Gastroesophageal sphincter (tissue), 4 donors: ENCODE results near the gene BPIFA1. TPM values are rescaled to one million over a fixed set of nuclear protein-coding genes. Genes with fewer than 3 reads are reported as not detected.

Experiments
- ATAC-seq: fragments of 150-250 bp; one replicate; pipeline ENCODE4 v1.9.1; 2016; ENCODE audit warnings: mild to moderate bottlenecking, moderate library complexity
- H3K27ac ChIP-seq, 4 donors: fragments of 200-600 bp; sonication (generic) in 3 of 4; 1 replicate in 3 of 4; 2 replicates in 1 of 4; pipeline ENCODE4 v1.5.1; 2016 to 2019
- H3K27me3 ChIP-seq: fragments of 200-600 bp; sonication (generic); one replicate; pipeline ENCODE4 v1.5.1; 2019
- H3K36me3 ChIP-seq, 2 donors: fragments of 200-600 bp; sonication (generic); one replicate each; pipeline ENCODE4 v1.5.1; 2019; ENCODE audit warnings: control low read depth in 1 of 2
- H3K4me1 ChIP-seq, 3 donors: fragments of 200-600 bp; sonication (generic); 1 replicate in 2 of 3; 2 replicates in 1 of 3; pipeline ENCODE4 v1.5.1; 2016 to 2019; ENCODE audit warnings: control low read depth in 2 of 3
- H3K4me3 ChIP-seq, 2 donors: fragments of 200-600 bp; sonication (generic); one replicate each; pipeline ENCODE4 v1.5.1; 2019; ENCODE audit warnings: mild to moderate bottlenecking in 1 of 2, moderate library complexity in 1 of 2
- H3K9me3 ChIP-seq, 3 donors: fragments of 200-600 bp; sonication (generic); one replicate each; pipeline ENCODE4 v1.5.1; 2017 to 2019; ENCODE audit warnings: control low read depth in 2 of 3
- CTCF ChIP-seq, 4 experiments: fragments of 200-600 bp in 2 of 4; fragments of 450-650 bp in 2 of 4; sonication (generic) in 1 of 4; IDR thresholded peaks; one replicate each; pipeline ENCODE4 v1.5.1; 2017 to 2019; ENCODE audit warnings: antibody characterized with exemption in 4 of 4, mild to moderate bottlenecking in 2 of 4, moderate library complexity in 2 of 4
- EP300 ChIP-seq: sonication (generic); formaldehyde crosslinking; IDR thresholded peaks from one replicate; pipeline ENCODE4 v1.6.1; 2017; ENCODE audit warnings: antibody characterized with exemption, mild to moderate bottlenecking
- POLR2A ChIP-seq, 2 donors: fragments of 450-650 bp; IDR thresholded peaks; one replicate each; pipeline ENCODE4 v1.6.1; 2017; ENCODE audit warnings: antibody characterized with exemption in 2 of 2, mild to moderate bottlenecking in 2 of 2, moderate library complexity in 1 of 2
- POLR2AphosphoS5 ChIP-seq: sonication (generic); formaldehyde crosslinking; IDR thresholded peaks from one replicate; pipeline ENCODE4 v1.6.1; 2017; ENCODE audit warnings: antibody characterized with exemption
- WGBS, 2 donors: methylation state at CpG; one replicate each; pipeline ENCODE4 v1.1.5; 2018; ENCODE audit warnings: low coverage in 1 of 2; 5-methylcytosine and 5-hydroxymethylcytosine counted together
- total RNA-seq, 4 donors: library from RNA; depleted of rRNA; stranded (reverse); fragments of >200 nt; gene quantifications; one replicate each; pipeline ENCODE4 v1.1.0, GENCODE V29; 2016

The BPIFA1 gene
- total RNA-seq, 4 donors from 2014 or later = not detected

- ATAC-seq = no peak
- H3K27me3 ChIP-seq = peaks cover 45% of the 10 kb centered on the region
These were observed 2.2 kb downstream of the BPIFA1 start for GRCh38 chr20:33237989-33238388.

GRCh38 chr20:33239418-33239817 is 3.6 kb downstream of the BPIFA1 start:
- H3K36me3 ChIP-seq = no peaks in the 10 kb centered on the region
- TF ChIP-seq POLR2A (IDR thresholded peaks at IDR 0.05) (no peak), POLR2AphosphoS5 (no peak), CTCF (IDR thresholded peaks at IDR 0.05) (no peak), EP300 (no peak)
- H3K4me3 ChIP-seq = no peak overlapping the region
- H3K27ac ChIP-seq = no peak overlapping the region
- no peak for ATAC-seq
- H3K4me1 ChIP-seq = no peaks in the 10 kb centered on the region
- WGBS, 2 donors = 17% methylated on average over 1 of the region's 1 CpG; no CpG with 5 or more reads in 1 of the 2 donors
- peaks cover 31% of the 10 kb centered on the region for H3K27me3 ChIP-seq
- no peaks in the 10 kb centered on the region for H3K9me3 ChIP-seq

More at GRCh38 chr20:33237989-33238388, 2.2 kb downstream of the BPIFA1 start:
- Histone ChIP-seq H3K9me3 (no peaks in the 10 kb centered on the region), H3K4me3 (no peak overlapping the region), H3K36me3 (no peaks in the 10 kb centered on the region), H3K27ac (no peak overlapping the region), H3K4me1 (no peaks in the 10 kb centered on the region)
- WGBS, 2 donors = 0 to 67% methylated on average over 1 to 2 of the region's 6 CpGs
- TF ChIP-seq POLR2A (IDR thresholded peaks at IDR 0.05) = no peak
- TF ChIP-seq EP300 = no peak
- no peak for TF ChIP-seq CTCF (IDR thresholded peaks at IDR 0.05)
- TF ChIP-seq POLR2AphosphoS5 = no peak

GRCh38 chr20:33239979-33240736 is 4.4 kb downstream of the BPIFA1 start:
- TF ChIP-seq EP300 (no peak), CTCF (IDR thresholded peaks at IDR 0.05) (no peak), POLR2AphosphoS5 (no peak), POLR2A (IDR thresholded peaks at IDR 0.05) (no peak)
- WGBS, 2 donors = 54 to 73% methylated on average over 2 to 3 of the region's 4 CpGs
- Histone ChIP-seq H3K27me3 (peaks cover 24% of the 10 kb centered on the region), H3K4me1 (no peaks in the 10 kb centered on the region), H3K27ac (no peak overlapping the region), H3K36me3 (no peaks in the 10 kb centered on the region), H3K4me3 (no peak overlapping the region), H3K9me3 (no peaks in the 10 kb centered on the region)
- ATAC-seq = no peak

GRCh38 chr20:33240923-33241322 is 5.1 kb downstream of the BPIFA1 start:
- Histone ChIP-seq H3K9me3 (no peaks in the 10 kb centered on the region), H3K4me3 (no peak overlapping the region), H3K27ac (no peak overlapping the region), H3K36me3 (no peaks in the 10 kb centered on the region), H3K4me1 (no peaks in the 10 kb centered on the region), H3K27me3 (peaks cover 16% of the 10 kb centered on the region)
- TF ChIP-seq POLR2AphosphoS5 (no peak), CTCF (IDR thresholded peaks at IDR 0.05) (no peak), POLR2A (IDR thresholded peaks at IDR 0.05) (no peak), EP300 (no peak)
- 59 to 60% methylated on average over 4 to 5 of the region's 5 CpGs for WGBS, 2 donors
- ATAC-seq = no peak
